Testis (tissue), 3 donors: ENCODE results near the gene HOTAIR. TPM values are rescaled to one million over a fixed set of nuclear protein-coding genes. Genes with fewer than 3 reads are reported as not detected.

ENCODE experiments used
- DNase-seq: peaks from one replicate; pipeline ENCODE4 v3.0.0-alpha.2; 2019
- H3K27ac ChIP-seq, 2 donors: fragments of 200-600 bp; sonication (generic); one replicate each; pipeline ENCODE4 v1.5.1; 2019
- H3K27me3 ChIP-seq: fragments of 200-600 bp; sonication (generic); one replicate; pipeline ENCODE4 v1.5.1; 2019
- H3K36me3 ChIP-seq: fragments of 200-600 bp; sonication (generic); one replicate; pipeline ENCODE4 v1.5.1; 2017; ENCODE audit warnings: low read depth; ENCODE audit errors: missing control alignments
- H3K4me1 ChIP-seq: fragments of 200-600 bp; sonication (generic); one replicate; pipeline ENCODE4 v1.5.1; 2019
- H3K4me3 ChIP-seq, 2 donors: fragments of 200-600 bp; sonication (generic); one replicate each; pipeline ENCODE4 v1.5.1; 2017 to 2019
- H3K9me3 ChIP-seq: fragments of 200-600 bp; sonication (generic); one replicate; pipeline ENCODE4 v1.5.1; 2017
- CTCF ChIP-seq, 3 experiments: fragments of 450-650 bp in 2 of 3; fragments of 200-600 bp in 1 of 3; sonication (generic) in 1 of 3; IDR thresholded peaks; one replicate each; pipeline ENCODE4 v1.5.1; 2016 to 2019; ENCODE audit warnings: antibody characterized with exemption in 3 of 3, mild to moderate bottlenecking in 2 of 3, moderate library complexity in 1 of 3
- POLR2A ChIP-seq: fragments of 450-650 bp; IDR thresholded peaks from one replicate; pipeline ENCODE4 v1.6.1; 2017; ENCODE audit warnings: antibody characterized with exemption, mild to moderate bottlenecking, moderate library complexity
- WGBS, 2 donors: methylation state at CpG; one replicate each; pipeline ENCODE4 v1.1.5; 2018; 5-methylcytosine and 5-hydroxymethylcytosine counted together
- intact Hi-C: fragments of 100-400 bp; cut with DNase I; formaldehyde crosslinking; loops from one replicate; pipeline ENCODE4 v1.15.1; 2023; ENCODE audit warnings: low total_unique reads
- polyA plus RNA-seq: library from polyadenylated mRNA; stranded (reverse); fragments of 350-450 nt; fragmentation: Illumina TruSeq; extraction: RNeasy Lipid Tissue Mini Kit (QIAGEN cat#74804); gene quantifications from one replicate; pipeline ENCODE4 v1.2.3, GENCODE V29; 2014; ENCODE audit warnings: low read depth, low replicate concordance; ENCODE audit not compliant: insufficient read depth
- total RNA-seq, 2 donors: library from RNA; depleted of rRNA; stranded (reverse); fragments of >200 nt; gene quantifications; one replicate each; pipeline ENCODE4 v1.2.3, GENCODE V29; 2016

The HOTAIR gene
- total and polyA plus RNA-seq, 3 donors from 2014 or later = 3.1 to 8.6 (median 3.4) TPM

DNA sequence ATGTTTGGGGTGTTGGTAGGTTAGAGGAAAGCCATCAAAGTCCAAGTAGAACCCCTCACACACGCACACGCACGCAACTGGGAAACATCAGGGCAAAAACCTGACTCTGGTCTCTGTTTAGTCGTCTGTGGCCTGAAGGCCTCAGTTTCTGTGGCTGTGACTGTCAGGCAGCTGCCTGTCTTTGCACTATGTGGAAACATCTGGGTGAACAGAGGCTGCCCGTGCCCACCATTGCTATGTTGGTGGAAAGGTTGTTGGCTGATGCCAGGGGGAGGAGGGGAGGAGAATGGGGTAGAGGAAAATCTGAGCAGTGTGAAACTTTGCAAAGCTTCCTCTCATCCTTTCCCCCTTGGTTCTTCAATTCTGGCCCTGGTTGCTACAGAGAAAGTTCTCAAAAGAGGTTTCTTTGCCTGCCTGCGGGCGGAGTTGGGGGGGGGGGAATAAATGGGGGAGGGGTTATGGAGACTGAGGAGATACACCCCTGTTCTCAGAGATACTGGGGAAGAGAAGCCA is 17.7 kb upstream of the HOTAIR start:
- DNase-seq = no peak
- 76 to 85% methylated on average over 7 of the region's 7 CpGs for WGBS, 2 donors
- no peak for TF ChIP-seq POLR2A
- no peak for TF ChIP-seq CTCF (IDR thresholded peaks at IDR 0.05)
- Histone ChIP-seq H3K27ac (no peak overlapping the region), H3K36me3 (no peaks in the 10 kb centered on the region), H3K9me3 (no peaks in the 10 kb centered on the region), H3K4me1 (peaks cover 21% of the 10 kb centered on the region), H3K4me3 (no peak overlapping the region), H3K27me3 (peaks cover 3% of the 10 kb centered on the region)
- intact Hi-C loops = no loop called here

GRCh38 chr12:53991077-53991460 is 16.3 kb upstream of the HOTAIR start:
- H3K27me3 ChIP-seq = peaks cover 3% of the 10 kb centered on the region
- intact Hi-C loops = no loop called here
- H3K27ac ChIP-seq = no peak overlapping the region
- 23 to 42% methylated on average over 8 of the region's 8 CpGs for WGBS, 2 donors
- DNase-seq = no peak
- no peaks in the 10 kb centered on the region for H3K36me3 ChIP-seq
- peaks cover 21% of the 10 kb centered on the region for H3K4me1 ChIP-seq
- no peak overlapping the region for H3K4me3 ChIP-seq
- TF ChIP-seq POLR2A = no peak
- no peaks in the 10 kb centered on the region for H3K9me3 ChIP-seq

DNA sequence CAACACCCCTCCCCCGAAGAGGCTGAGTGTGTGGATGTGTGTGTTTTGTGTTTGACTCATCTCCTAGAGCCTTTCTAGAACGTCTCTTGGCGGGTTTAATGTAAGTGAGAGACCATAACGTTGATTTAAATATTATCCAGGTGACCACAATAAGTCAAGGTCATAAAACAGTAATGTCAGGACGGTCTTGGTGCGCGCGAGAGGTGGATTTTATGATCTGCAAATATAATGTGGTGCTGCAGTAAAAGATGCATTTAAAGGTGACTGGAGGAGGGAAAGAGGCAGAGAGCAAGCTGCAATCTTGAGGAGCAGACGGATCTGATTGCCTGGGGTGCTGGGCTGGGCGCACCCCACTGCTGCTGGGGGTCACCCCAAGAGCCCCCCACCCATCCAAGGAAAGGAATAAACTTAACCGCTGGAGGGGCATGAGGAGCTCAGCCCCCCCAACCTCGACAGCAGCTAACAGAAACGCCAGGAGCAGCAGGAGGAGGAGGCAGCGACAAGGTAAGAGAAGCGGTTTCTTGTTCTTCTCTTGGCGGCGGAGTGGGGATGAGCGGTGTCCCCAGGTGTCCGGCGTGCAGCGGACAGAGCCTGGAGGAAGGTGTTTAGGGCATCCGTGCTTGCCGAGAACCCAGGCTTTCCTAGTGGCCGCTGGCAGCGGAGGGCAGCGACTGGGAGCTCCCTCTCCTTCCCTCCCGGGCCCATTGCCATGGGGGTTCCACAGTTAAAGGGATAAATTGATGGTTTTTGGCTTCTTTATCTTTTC is 15.7 kb upstream of the HOTAIR start:
- H3K36me3 ChIP-seq = no peaks in the 10 kb centered on the region
- intact Hi-C loops = no loop called here
- WGBS, 2 donors = 47 to 55% methylated on average over 26 to 27 of the region's 27 CpGs
- H3K27me3 ChIP-seq = peaks cover 3% of the 10 kb centered on the region
- no peak overlapping the region for H3K27ac ChIP-seq
- no peaks in the 10 kb centered on the region for H3K9me3 ChIP-seq
- no peak for TF ChIP-seq POLR2A
- TF ChIP-seq CTCF (IDR thresholded peaks at IDR 0.05) = no peak
- peaks cover 26% of the 10 kb centered on the region for H3K4me1 ChIP-seq
- no peak for DNase-seq
- H3K4me3 ChIP-seq = no peak overlapping the region

DNA sequence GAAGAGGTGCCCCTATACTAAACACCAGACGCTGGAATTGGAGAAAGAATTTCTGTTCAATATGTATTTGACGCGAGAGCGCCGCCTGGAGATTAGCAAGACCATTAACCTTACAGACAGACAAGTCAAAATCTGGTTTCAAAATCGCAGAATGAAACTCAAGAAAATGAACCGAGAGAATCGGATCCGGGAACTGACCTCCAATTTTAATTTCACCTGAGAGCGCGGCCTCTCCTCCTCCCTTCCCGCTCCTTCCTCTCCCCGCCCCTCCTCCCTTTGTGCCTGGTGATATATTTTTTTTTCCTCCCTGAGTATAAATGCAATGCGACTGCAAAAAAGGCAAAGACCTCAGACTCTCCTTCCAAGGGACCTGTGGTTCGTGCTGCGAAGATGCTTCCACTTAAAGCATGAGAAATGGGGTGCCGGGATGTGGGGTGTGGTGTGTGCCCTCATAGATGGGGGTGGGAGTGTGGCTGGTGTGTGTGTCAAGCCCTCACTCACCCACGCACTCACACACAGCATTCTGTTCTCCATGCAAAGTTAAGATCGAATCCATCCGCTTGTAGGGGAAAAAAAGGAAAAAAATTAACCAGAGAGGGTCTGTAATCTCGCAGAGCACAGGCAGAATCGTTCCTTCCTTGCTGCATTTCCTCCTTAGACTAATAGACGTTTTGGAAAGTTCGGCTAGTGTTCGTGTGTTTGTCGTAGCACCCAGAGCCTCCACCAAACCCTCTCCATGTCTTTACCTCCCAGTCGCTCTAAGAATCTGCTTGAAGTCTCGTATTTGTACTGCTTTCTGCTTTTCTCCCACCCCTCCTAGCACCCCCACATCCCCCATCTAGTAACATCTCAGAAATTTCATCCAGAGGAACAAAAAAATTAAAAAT is 14.7 kb upstream of the HOTAIR start:
- H3K4me3 ChIP-seq = no peak overlapping the region
- WGBS, 2 donors = 27 to 34% methylated on average over 28 of the region's 28 CpGs
- H3K27ac ChIP-seq = no peak overlapping the region
- no peaks in the 10 kb centered on the region for H3K36me3 ChIP-seq
- peak; percentile 59 for DNase-seq
- H3K9me3 ChIP-seq = no peaks in the 10 kb centered on the region
- TF ChIP-seq CTCF (IDR thresholded peaks at IDR 0.05) = peak in 1 of 3 experiments; percentile 40
- TF ChIP-seq POLR2A = no peak
- H3K4me1 ChIP-seq = peaks cover 21% of the 10 kb centered on the region
- peaks cover 3% of the 10 kb centered on the region for H3K27me3 ChIP-seq
- intact Hi-C loops = loop anchor here (5.0 to 10.0 kb wide), 2 partner anchors 213 to 215 kb away; no protein-coding TSS in a partner anchor
